Activated T-cell treated with anti-CD3 and anti-CD28 coated beads for 4 hours (primary cell): Measurements from ENCODE around the gene SPNS3.

Experiments used
- DNase-seq: peaks from one replicate; pipeline ENCODE4 v3.0.0-alpha.2; 2020

Gene SPNS3

GRCh38 chr17:4472286-4472685 lies 38.5 kb downstream of the SPNS3 start:
- DNase-seq, result no peak

DNA sequence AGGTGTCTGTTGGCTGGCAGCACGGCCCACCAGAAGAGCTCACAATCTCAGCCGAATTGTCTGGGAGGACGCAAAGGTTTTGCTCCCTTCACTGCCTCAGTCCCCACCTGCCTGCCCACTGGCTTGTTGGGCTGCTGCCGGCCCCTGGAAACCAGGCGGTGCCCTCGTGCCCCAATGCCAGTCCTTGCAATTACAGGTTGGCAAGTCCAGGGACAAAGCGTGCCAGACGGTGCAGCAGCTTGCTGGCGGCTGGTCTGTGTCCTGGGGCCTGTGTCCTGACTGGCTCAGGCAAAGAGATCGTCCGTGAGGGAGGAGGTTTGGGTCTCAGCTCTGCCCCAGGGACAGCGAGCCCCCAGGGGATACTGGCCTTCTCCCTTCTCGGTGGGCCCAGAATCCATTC lies 40.4 kb downstream of the SPNS3 start:
- no peak for DNase-seq

DNA sequence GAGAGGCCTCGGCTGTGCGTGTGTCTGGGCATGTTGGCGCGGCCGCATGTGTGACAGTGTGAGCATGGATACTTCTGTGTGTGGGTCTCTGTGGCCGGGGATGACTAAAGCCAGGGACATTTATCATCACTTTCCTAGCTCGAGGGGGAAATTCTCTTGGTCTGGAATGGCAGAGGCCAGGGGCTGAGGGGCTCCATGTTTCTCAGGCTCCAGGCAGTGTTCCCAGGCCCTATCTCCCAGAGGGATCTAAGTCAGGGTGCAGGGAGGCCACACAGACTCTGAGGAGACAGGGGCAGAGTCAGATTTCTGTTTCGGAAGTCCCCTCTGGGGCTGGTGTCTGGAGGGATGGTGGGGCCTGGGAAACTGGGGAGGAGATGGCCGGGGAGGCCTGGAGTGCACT lies 41.3 kb downstream of the SPNS3 start:
- no peak for DNase-seq

- no peak for DNase-seq
Measured at GRCh38 chr17:4475463-4475862, 41.7 kb downstream of the SPNS3 start.

DNA sequence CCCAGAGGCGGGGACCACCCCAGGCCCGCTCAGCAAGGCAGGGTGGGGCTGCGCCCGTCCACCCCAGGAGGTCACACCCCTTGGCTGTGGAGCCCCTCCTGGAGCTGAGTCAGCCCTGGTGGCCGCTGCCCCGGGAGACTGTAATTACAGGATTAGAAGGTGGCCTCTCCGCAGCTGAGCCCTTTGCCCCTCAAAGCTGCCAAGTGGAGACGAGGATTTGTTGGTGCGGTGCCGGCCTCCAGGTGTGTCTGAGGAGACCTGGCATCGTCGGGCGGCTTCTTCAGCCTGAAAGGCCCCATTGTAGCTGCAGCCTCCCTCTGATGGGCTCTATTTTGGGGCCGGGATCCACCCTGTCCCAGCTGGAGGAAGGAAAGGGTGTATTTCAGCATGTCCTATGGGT lies 42.3 kb downstream of the SPNS3 start:
- no peak for DNase-seq

DNA sequence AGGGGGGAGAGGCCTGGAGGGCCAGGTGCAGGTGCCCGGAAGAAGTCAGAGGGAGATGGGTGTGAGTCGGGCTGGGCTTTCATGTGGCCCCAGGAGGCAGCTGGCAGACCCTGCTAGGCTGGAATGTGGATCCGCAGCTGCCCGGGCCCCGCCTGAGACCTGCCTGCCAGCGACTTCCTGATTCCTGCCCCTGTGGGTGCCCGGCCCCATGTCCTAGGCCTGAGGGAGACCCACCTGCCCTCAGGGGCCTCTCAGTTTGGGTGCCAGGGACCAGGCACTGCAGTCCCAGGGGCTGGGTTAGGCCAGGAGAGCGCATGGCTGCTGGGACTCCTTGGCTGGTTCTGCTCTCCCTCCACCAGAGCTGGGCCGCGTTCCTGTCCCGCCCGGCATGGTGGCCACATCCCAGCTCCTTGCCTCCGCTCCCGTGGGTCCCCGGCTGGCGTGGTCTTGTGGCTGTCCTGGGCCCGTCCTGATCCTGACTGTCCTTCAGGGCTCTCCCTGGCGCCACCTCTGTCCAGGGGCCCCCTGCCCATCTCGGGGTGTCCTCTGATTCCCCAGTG lies 42.9 kb downstream of the SPNS3 start:
- no peak for DNase-seq

DNA sequence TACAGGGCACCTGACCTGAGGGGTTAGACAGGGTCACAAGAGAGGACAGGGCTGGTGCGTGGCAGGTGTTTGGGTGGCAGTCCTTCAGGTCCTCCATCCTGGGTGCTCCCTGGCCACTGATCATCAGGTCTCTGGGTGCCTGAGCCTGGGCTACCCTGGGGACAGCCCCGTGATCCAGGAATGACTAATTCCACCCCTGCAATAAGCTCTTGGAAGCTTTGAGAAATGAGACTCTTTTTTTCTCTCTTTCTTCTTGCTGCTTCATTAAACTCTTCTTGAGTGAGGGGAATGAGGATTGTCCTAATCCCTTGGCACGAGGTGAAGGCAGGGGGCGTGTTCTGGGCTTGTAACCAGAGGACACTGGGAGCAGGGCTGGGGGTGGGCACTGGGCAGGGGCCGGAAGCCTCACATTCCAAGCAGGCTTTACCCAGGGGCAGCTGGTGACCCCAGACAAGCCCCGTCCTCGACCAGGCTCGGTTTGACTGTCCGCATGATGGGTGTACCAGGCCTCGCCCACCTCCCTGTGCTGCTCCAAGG lies 43.6 kb downstream of the SPNS3 start:
- no peak for DNase-seq

- no peak for DNase-seq
Measured at GRCh38 chr17:4478318-4478830, 44.6 kb downstream of the SPNS3 start.

- no peak for DNase-seq
Measured at GRCh38 chr17:4479340-4479981, 45.7 kb downstream of the SPNS3 start.

- no peak for DNase-seq
Measured at GRCh38 chr17:4479982-4480751, 46.4 kb downstream of the SPNS3 start.

GRCh38 chr17:4480929-4481898 lies 47.5 kb downstream of the SPNS3 start:
- no peak for DNase-seq

- DNase-seq, result no peak
Measured at GRCh38 chr17:4482338-4483011, 48.7 kb downstream of the SPNS3 start.

DNA sequence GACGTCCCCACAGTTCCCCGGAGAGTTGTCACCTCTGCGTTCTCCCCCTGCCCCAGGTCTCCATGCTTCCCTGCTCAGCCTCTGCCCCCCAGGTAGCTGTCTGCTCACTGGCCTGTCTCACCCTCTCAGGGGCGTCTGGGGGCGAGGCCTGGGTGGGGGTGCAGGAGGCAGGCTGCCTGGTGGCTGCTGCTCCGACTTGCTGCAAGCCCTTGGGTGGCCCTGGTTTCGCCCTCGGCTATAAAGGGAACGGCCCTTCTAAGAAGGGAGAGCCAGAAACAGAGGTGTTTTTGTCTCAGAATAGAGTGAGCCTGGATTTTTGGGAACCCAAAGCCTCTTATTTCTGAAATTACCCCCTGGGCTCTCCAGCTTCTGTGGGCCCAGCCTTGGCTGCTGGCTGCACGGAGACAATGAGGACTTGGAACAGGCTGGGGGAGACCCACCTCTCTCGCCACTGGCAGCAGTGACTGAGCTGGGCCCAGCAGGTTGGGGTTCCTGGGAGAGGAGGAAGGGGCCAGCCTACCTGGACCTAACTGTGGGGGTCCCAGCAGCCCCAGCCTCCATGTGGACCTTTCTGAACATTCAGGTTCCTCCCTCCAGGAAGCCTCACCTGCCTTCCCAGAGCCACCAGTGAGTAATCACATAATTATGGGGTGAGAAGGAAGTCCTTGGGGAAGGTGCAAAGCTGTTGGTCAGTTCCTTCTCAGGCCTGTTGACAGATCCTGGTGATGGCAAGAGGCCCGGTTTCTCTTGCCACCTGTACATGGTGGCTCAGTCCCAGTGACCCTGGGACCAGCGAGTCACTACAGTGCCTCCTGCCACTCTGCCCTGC lies 49.5 kb downstream of the SPNS3 start:
- DNase-seq, result no peak

- DNase-seq, result peak; percentile 45
Measured at GRCh38 chr17:4485676-4486646, 52.2 kb downstream of the SPNS3 start.

GRCh38 chr17:4487296-4487695 lies 53.6 kb downstream of the SPNS3 start:
- no peak for DNase-seq

DNA sequence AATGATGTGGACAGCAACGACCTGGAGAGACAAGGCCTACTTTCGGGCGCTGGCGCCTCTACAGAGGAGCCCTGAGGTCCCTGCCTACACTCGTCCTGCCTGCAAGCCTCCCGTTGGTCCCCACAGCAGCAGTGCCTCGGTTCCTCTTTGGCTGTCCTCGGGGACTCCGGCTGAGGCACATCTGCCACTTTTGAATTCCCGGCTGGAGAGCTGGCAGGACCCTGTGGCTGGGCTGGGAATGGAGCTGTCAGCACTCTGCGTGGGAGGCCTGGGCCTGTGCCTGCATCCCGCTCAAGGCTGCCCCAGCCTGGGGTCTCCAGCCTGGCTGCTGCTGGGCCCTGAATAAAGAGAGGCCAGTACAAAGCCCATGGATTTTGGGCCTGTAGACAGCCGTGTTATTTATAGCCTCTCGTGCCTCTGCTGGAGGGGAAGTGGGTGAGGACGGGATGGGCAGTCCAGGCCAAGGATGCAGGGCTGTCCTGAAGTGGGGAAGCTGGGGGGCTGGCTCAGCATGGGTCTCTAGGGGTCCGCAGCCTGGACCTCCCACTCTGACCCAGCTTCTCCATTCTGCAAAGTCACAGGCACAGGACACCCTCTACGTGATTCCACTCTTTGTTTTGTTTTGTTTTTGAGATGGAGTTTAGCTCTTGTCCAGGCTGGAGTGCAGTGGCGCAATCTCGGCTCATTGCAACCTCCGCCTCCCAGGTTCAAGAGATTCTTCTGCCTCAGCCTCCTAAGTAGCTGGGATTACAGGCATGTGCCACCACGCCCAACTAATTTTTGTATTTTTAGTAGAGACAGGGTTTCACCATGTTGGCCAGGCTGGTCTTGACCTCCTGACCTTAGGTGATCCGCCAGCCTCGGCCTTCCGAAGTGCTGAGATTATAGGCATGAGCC lies 54.3 kb downstream of the SPNS3 start:
- no peak for DNase-seq

DNA sequence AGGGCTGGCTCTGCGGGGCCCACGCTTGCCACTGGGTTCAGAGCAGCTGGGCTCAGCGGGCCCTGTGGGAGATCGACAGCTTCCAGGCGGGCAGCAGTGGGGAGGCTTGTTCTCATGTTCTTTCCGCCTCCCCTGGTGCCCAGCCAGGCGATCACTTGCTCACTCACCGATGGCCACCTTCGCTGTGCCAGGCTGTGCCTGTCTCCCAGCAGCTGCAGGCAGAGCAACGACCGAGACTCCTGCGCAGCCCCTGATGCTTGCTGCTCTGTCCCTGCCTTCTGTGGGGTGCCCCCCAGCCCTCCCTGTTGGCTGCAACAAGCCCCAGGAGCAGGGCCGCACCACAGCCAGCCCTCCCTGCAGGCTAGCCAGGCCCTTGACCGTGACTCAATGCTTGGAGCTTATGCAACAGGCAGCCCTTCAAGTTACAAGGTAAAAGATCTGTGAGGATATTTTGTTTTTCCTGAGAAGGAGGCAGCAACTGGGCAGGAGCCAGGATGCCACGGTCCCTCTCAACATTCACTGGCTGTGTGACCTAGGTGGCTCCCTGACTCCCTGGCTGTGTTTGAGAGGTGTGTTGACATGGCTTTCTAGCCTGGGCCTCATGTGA lies 55.4 kb downstream of the SPNS3 start:
- DNase-seq, result no peak

DNA sequence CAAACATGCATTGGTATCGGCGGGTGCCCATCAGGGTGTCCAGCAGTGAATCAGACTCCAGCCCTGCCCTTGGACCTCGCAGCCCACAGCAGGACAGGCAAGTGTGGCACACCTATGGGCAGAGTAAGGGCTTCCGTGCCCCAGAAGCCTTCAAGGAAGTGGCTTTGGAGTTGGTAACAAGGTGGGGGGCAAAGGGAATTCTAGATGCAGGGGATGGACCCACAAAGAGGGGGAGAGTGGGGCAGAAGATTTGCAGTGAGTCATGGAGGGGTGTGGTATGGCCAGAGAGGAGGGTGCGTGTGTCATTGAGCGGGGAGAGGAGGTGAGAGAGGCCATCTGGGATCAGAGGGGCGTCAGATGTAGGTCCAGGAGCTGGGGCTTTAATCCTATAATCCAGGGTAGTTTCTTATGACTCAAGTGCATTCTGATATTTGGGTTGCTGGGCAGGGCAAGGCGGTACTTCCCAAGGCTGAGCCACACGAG lies 56.4 kb downstream of the SPNS3 start:
- DNase-seq, result no peak
